Measurements from ENCODE around the gene CDH5. TPM values are rescaled to one million over a fixed set of nuclear protein-coding genes. Genes with fewer than 3 reads are reported as not detected.

CDH5 gene
- total and polyA plus RNA-seq, 2 of the 8 experiments (the other 6 are each of a cell fraction or from before 2014, with no cell fraction given): 0.32 TPM

DNA sequence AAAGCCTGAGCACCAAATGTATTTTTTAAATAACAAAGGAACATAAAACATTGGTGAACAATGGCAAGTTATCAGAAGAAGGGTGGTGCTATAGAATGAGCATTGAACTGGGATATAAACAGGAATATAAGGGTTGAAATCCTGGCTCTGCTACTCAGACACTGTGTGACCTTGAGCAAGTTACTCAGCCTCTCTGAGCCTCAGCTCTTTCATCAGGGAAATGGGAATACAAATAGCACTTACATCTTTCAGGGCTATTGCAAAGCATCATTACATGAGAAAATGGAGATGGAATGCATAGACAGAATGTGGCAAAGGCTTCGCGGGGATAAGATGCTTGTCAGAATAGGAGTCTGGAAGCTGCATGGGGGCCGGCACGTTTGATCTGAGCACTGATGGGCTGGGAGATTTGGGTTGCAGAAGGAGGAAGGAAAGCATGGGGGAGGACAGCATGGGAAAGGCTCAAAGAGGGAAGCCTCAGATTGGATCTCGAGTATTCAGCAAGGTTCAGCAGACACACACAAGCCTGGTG lies 4.8 kb upstream of the CDH5 start:
- Histone ChIP-seq H3K79me1 (ENCODE audit: low read depth, low read length) (no peaks in the 10 kb centered on the region), H4K8ac (ENCODE audit: extremely low read depth, insufficient read depth, low read length) (no peak overlapping the region), H3K27me3 (replicated peaks in 1 of 4; ENCODE audit: control insufficient read depth in 3 of 4, extremely low read depth in 1 of 4, insufficient read depth in 3 of 4, low read length in 3 of 4) (peaks cover 0 to 3% (median 0%) of the 10 kb centered on the region in 4 experiments; a peak in 1 of 7 replicates), H4K5ac (ENCODE audit: insufficient read length, low read depth, low read length) (no peak overlapping the region), H4K91ac (replicated peaks; ENCODE audit: insufficient read length, low read length) (no peak overlapping the region), H2BK15ac (ENCODE audit: low read length) (no peak overlapping the region), H3K56ac (replicated peaks; ENCODE audit: insufficient read length, low read depth, low read length) (no peak overlapping the region), H2BK12ac (ENCODE audit: low read depth, low read length) (no peak overlapping the region), H3K23ac (ENCODE audit: insufficient read length) (no peak overlapping the region), H3K9me3 (ENCODE audit: insufficient read depth in 2 of 2, low read depth in 1 of 2, low read length in 1 of 2) (no peaks in the 10 kb centered on the region), H4K20me1 (replicated peaks in 1 of 2; ENCODE audit: control insufficient read depth in 1 of 2, insufficient read depth in 2 of 2, low read length in 2 of 2) (no peaks in the 10 kb centered on the region), H3K23me2 (ENCODE audit: low read depth, low read length) (no peaks in the 10 kb centered on the region), H3K9ac (replicated peaks in 1 of 4; ENCODE audit: extremely low read depth in 1 of 4, low read depth in 3 of 4, low read length in 3 of 4) (no peak overlapping the region; a peak in 1 of 7 replicates), H2BK20ac (ENCODE audit: low read length) (no peak overlapping the region), H3K4me1 (replicated peaks in 1 of 4; ENCODE audit: control insufficient read depth in 3 of 4, insufficient read depth in 4 of 4, low read length in 3 of 4) (peaks cover 0 to 12% (median 8%) of the 10 kb centered on the region in 4 experiments; a peak in 6 of 7 replicates), H2BK120ac (replicated peaks; ENCODE audit: low read depth, low read length) (no peak overlapping the region), H3K18ac (ENCODE audit: extremely low read depth, low read length) (no peak overlapping the region), H3K36me3 (ENCODE audit: control insufficient read depth in 2 of 4, insufficient read depth in 4 of 4, low read length in 3 of 4) (no peaks in the 10 kb centered on the region), H2BK5ac (ENCODE audit: low read depth, low read length) (no peak overlapping the region), H3K27ac (ENCODE audit: low read depth, low read length) (no peak overlapping the region), H3K14ac (ENCODE audit: insufficient read length) (no peak overlapping the region), H2AFZ (ENCODE audit: low read length) (no peak overlapping the region), H2AK5ac (ENCODE audit: low read depth, low read length) (no peak overlapping the region; the same call in 1 of the 2 replicates), H3K4me2 (ENCODE audit: insufficient read depth in 1 of 2, low read depth in 2 of 2, low read length in 2 of 2) (no peak overlapping the region), H3K79me2 (ENCODE audit: control insufficient read depth in 1 of 2, insufficient read depth in 2 of 2, low read length in 2 of 2) (no peaks in the 10 kb centered on the region), H3K4me3 (ENCODE audit: extremely low read depth in 1 of 4, insufficient read depth in 2 of 4, low read depth in 3 of 4, low read length in 4 of 4) (no peak overlapping the region), H3K4ac (replicated peaks; ENCODE audit: insufficient read length, low read depth, low read length) (no peak overlapping the region)
- DNase-seq (ENCODE audit: low read depth in 1 of 2, low spot score in 2 of 2) (no peak), FAIRE-seq (no peak)
- TF ChIP-seq EZH2 (IDR thresholded peaks at IDR 0.05; ENCODE audit: low read depth, low read length, severe bottlenecking): no peak
- no peak for TF ChIP-seq RNF2 (IDR thresholded peaks at IDR 0.05; ENCODE audit: borderline replicate concordance, low read depth, low read length, missing control alignments, poor library complexity, severe bottlenecking)
- TF ChIP-seq, protein P1, sequence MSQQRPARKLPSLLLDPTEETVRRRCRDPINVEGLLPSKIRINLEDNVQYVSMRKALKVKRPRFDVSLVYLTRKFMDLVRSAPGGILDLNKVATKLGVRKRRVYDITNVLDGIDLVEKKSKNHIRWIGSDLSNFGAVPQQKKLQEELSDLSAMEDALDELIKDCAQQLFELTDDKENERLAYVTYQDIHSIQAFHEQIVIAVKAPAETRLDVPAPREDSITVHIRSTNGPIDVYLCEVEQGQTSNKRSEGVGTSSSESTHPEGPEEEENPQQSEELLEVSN (IDR thresholded peaks at IDR 0.05): no peak
- peak; percentile 59 for TF ChIP-seq KDM1A (IDR thresholded peaks at IDR 0.05; ENCODE audit: borderline replicate concordance, low read length)
- TF ChIP-seq TAF1 (IDR thresholded peaks at IDR 0.05; ENCODE audit: low read depth, low read length): no peak
- no peak for TF ChIP-seq POLR2A (IDR thresholded peaks at IDR 0.05; ENCODE audit: control extremely low read depth in 1 of 2, low read depth in 2 of 2, low read length in 2 of 2)
- WGBS, 2 experiments (ENCODE audit: extremely low coverage in 1 of 2, insufficient coverage in 1 of 2, insufficient read length in 1 of 2, insufficient replicate concordance in 2 of 2, low coverage in 1 of 2, low lambda C conversion rate in 2 of 2, missing lambda C conversion rate in 1 of 2): 85% methylated on average over 5 of the region's 5 CpGs; no CpG with 5 or more reads in 1 of the 2 experiments
- CTCF ChIA-PET (ENCODE audit: partially characterized antibody): interaction anchor here (0.8 to 2.2 kb wide), 5 partner anchors 10 to 154 kb away, joined by 3 to 8 read pairs (median 3); no protein-coding TSS in a partner anchor
- POLR2A ChIA-PET (ENCODE audit: partially characterized antibody): interaction anchor here (1.0 kb wide), 1 partner anchor 9 kb away, joined by 3 read pairs; no protein-coding TSS in a partner anchor
